HG03064 (cell line): ENCODE data around the gene C20orf202.
"Not testable (repeated sequence)": the region's sequence is repeated elsewhere in the genome, so short reads cannot be mapped to it uniquely, and the experiment has no call there.

ENCODE experiments used
- ATAC-seq: cut with Tn5 transposase; IDR thresholded peaks from one replicate; pipeline ENCODE4 v1.9.1; 2021; ENCODE audit warnings: low read depth; ENCODE audit not compliant: unreplicated experiment

The C20orf202 gene

DNA sequence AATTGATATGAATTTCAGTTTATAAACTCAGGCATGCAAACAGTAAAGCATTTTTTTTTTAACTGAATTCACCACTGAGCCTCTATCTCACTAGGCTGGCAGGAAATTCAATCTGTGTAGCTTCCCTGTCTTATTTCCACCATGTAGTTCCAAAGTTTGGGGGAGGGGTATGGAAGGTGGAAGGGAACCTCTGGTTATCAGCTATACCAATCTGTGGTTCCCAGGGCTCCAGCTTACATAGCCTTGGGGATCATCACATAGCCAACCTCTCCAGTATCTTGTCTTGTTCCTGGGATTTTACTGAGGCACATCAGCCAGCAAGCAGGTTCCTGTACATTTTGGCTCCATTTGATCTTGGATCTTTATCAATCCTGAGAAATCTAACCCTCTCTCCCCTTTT, 38.2 kb downstream of the C20orf202 start:
- ATAC-seq: no peak

DNA sequence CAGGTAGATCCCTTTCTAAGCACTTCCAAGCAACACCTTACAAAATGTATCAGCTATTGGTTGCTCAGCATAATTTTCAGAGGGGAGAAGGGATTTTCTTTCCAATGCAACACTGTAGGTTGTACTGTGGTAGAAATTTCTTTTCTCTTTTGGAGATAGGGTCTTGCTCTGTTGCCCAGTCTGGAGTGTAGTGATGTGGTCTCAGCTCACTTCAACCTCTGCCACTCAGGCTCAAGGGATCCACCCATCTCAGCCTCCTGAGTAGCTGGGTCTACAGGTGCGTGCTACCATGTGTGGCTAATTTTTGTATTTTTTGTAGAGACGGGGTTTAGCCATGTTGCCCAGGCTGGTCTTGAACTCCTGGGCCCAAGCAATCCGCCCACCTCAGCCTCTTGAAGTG, 38.8 kb downstream of the C20orf202 start:
- ATAC-seq: no peak

DNA sequence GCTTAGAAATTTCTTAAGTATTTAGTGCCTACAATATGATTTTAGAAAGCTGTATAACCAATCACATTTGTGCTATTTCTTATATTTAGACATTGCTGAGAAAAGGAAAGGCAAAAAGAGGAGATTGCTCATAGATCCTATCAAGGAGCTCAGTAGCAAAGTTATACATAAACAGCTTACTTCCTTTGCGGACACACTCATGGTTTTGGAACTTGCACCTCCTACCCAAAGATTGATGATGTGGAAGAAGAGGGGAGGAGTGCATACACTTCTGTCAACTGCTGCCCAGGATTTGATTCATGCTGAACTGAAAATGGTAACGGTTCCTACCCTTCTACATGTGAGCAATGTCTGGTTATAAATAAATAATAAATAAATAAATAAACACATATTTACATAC, 39.3 kb downstream of the C20orf202 start:
- no peak for ATAC-seq

DNA sequence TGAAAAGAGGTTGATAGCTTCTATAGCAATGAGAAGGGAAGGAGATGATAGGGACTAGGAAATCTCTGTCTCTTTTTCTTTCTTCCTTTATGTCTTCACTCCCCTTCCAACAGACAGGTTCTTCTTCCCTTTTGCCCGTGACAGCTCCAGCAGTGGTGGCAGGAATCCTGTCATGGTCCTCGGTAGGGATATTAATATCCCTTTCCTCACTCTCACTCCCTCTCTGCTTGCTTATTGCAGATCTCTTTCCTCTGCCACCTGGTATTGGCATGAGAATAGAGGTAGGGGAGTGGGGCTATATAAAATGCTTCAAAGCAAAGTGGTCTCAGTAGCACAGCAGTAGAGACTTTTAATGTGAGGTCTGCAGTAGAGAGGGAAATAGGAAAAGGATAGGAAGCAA, 42.3 kb downstream of the C20orf202 start:
- ATAC-seq: no peak

DNA sequence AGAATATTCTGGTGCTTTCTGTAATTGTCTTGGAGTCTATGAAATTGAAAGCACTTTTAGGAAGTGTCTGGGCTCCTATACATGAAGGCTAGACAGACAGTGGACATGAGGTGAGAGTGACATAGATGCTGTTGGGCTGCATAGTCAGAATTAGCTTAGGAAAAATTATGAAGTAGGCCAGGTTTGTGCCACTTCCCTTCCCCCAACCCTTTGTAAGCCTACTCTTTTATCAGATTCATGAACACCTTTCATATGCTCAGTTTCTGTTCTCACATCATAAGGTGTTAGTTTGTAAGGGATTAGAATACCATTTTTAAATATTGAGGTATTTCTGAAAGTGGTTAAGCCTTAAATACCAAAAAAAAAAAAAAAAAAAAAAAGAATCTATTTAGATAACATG, 44.4 kb downstream of the C20orf202 start:
- no peak for ATAC-seq

DNA sequence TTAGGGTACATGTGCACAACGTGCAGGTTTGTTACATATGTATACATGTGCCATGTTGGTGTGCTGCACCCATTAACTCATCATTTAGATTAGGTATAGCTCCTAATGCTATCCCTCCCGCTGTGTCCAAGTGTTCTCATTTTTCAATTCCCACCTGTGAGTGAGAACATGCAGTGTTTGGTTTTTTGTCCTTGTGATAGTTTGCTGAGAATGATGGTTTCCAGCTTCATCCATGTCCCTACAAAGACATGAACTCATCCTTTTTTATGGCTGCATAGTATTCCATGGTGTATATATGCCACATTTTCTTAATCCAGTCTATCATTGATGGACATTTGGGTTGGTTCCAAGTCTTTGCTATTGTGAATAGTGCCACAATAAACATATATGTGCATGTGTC, 47.0 kb downstream of the C20orf202 start:
- not testable (repeated sequence) for ATAC-seq

DNA sequence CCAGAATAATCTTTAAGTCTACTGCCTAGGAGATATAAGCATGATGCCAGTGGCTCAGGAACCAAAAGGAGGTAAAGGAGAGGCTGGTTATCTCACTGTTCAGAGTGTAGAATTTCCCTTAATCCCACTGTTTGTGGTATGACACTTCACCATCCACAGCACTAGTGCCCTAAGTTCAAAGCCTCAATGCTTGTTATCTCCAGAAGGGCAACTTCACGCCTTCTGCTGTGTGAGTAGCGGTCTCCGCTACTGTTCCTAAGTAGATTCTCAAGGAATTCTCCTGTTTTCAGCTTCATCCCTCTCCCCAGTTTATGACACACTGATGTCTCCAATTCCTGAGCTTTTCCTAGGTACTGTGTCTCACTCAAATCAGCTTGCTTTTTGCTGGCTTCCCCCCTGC, 49.2 kb downstream of the C20orf202 start:
- ATAC-seq: no peak

DNA sequence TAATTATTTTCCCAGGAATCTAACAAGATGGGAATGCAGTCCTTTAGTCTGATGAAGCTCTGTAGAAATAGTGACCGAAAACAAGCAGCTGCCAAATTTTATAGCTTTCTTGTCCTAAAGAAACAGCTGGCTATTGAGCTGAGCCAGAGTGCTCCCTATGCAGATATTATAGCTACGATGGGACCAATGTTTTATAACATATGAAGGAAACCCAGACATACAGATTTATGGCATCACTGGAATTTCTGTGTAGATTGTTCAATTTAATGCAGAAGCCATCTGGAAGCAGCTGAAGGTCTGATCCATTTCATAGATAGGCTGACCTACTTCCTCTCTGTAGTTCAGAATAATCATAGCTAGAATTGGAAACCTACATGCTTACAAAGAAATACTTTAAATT, 51.0 kb downstream of the C20orf202 start:
- no peak for ATAC-seq

DNA sequence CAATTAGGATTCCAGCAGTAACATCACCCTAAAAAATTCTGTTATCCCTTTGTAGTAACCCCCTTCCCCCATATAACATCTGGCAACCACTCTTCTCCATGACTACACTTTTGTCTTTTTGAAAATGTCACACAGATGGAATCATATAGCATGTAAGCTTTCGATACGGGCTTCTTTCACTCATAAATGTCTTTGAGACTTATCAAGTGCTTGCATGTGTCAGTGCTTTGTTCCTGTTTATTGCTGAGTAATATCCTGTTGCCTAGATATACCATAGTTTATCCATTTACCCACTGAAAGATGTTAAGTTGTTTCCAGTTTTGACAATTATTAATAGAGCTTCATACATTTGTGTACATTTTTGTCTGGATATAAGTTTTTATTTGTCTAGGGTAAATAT, 52.4 kb downstream of the C20orf202 start:
- no peak for ATAC-seq
